Measurements from ENCODE around the gene CPOX. TPM values are rescaled to one million over a fixed set of nuclear protein-coding genes. Genes with fewer than 3 reads are reported as not detected.

CPOX gene
- total and polyA plus RNA-seq, 10 of the 15 experiments (the other 5 are each of a cell fraction or from before 2014, with no cell fraction given): 40.7 to 72.6 (median 64.5) TPM

GRCh38 chr3:98564282-98565005, 29.0 kb downstream of the CPOX start (continued):
- TF ChIP-seq IRF4 (IDR thresholded peaks at IDR 0.05; ENCODE audit: low read depth, low read length) (no peak), WRNIP1 (IDR thresholded peaks at IDR 0.05; ENCODE audit: borderline replicate concordance, low read depth, low read length) (no peak)

DNA sequence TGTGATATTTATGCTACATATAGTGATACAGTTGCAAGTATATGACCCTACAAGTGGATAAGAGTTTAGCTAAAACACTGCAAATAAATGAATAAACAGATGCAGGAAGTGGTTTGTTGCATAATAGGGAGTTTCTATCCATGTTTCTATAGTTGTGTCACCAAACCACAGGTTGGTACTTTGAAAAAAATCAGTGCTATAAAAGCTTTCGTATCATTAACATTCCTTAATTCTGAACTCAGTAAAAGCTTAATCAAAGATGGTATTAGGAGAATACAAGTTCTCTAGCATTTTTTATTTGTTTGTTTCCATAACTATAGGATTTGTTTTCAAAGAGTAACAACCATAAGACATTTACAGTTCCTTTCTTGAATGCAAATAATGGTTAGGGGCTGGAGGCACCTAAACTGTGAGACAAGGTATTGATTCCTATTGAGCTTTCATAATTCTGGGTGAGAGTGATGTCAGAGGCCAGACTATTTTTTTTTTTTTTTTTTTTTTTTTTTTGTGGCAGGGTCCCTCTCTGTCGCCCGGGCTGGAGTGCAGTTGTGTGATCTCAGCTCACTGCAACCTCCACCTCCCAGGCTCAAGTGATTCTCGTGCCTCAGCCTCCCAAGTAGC, 29.6 kb downstream of the CPOX start:
- in situ Hi-C loops (cut with MboI) (loop anchor here (5.0 kb wide), 1 partner anchor 36 kb away; no protein-coding TSS in a partner anchor), intact Hi-C loops (cut with micrococcal nuclease; ENCODE audit: unreplicated experiment) (loop anchor here (1.0 to 2.0 kb wide), 4 partner anchors 7 to 203 kb away; no protein-coding TSS in a partner anchor)
- Histone ChIP-seq H3K9me3 (replicated peaks; ENCODE audit: control insufficient read depth, insufficient read depth, low read length) (no peaks in the 10 kb centered on the region; the same call in 2 of the 3 replicates), H3K4me2 (ENCODE audit: control insufficient read depth, insufficient read depth) (peak overlapping the region; percentile 99), H3K9ac (ENCODE audit: control insufficient read depth, insufficient read depth, low read length) (peak overlapping the region; percentile 99), H4K20me1 (ENCODE audit: control insufficient read depth, insufficient read depth) (no peaks in the 10 kb centered on the region), H2AFZ (ENCODE audit: control insufficient read depth, low read depth, low read length) (no peak overlapping the region), H3K4me3 (peak overlapping the region; percentile 57), H3K79me2 (ENCODE audit: control insufficient read depth, insufficient read depth, low read length) (peaks cover 88% of the 10 kb centered on the region), H3K4me1 (ENCODE audit: control insufficient read depth, insufficient read depth, low read length) (peaks cover 46% of the 10 kb centered on the region), H3K27me3 (replicated peaks in 1 of 2; ENCODE audit: control insufficient read depth in 2 of 2, insufficient read depth in 2 of 2, low read length in 1 of 2) (no peaks in the 10 kb centered on the region), H3K36me3 (ENCODE audit: control insufficient read depth in 2 of 2, insufficient read depth in 2 of 2, low read length in 1 of 2) (no peaks in the 10 kb centered on the region), H3K27ac (ENCODE audit: control insufficient read depth, insufficient read depth) (peak overlapping the region; percentile 100)
- ChIA-PET SMC1A (ENCODE audit: uncharacterized antibody, unreplicated experiment) (interaction anchor here (0.6 to 23.6 kb wide), 13 partner anchors 10 to 338 kb away, joined by 3 to 603 read pairs (median 8); partner anchors contain the start of genes CLDND1, CPOX and GPR15), RAD21 (ENCODE audit: unreplicated experiment) (interaction anchor here (0.6 to 20.2 kb wide), 15 partner anchors 8 to 118 kb away, joined by 3 to 511 read pairs (median 5); partner anchors contain the start of genes CLDND1 and GPR15), CTCF (interaction anchor here (0.6 to 3.2 kb wide), 13 partner anchors 9 to 220 kb away, joined by 3 to 24 read pairs (median 4); partner anchors contain the start of genes CLDND1, CPOX and GPR15), POLR2A (interaction anchor here (0.6 to 23.2 kb wide), 11 partner anchors 9 to 41 kb away, joined by 3 to 350 read pairs (median 9); partner anchors contain the start of genes CLDND1 and GPR15)
- ATAC-seq (peak; percentile 40), FAIRE-seq (no peak), DNase-seq (ENCODE audit: low read depth, low spot score) (no peak)
- 0% methylated on average over 4 of the region's 4 CpGs for WGBS (ENCODE audit: insufficient coverage, insufficient replicate concordance, low lambda C conversion rate, missing lambda C conversion rate)
- no TSS peak for BruUV-seq (replicated peaks)
- TF ChIP-seq ETV6 (conservative IDR thresholded peaks at IDR 0.05 in 1 of 2, IDR thresholded peaks at IDR 0.05 in 1 of 2; ENCODE audit: borderline replicate concordance in 1 of 2, low read depth in 1 of 2) (peak in 1 of 2 experiments; percentile 77; a peak in 1 of 4 replicates), CEBPB (IDR thresholded peaks at IDR 0.05; ENCODE audit: borderline replicate concordance in 1 of 2, low read depth in 2 of 2, low read length in 2 of 2) (peak; percentile 90 to 92), ZNF24 (IDR thresholded peaks at IDR 0.05) (0 out of 2 replicates have a peak, but pooled peaks have one; percentile 63), MYB (IDR thresholded peaks at IDR 0.05; ENCODE audit: borderline replicate concordance, low read depth, low read length) (0 out of 2 replicates have a peak, but pooled peaks have one; percentile 17), CHD4 (IDR thresholded peaks at IDR 0.05) (no peak), EED (IDR thresholded peaks at IDR 0.05; ENCODE audit: low read depth) (0 out of 2 replicates have a peak, but pooled peaks have one; percentile 29), E4F1 (IDR thresholded peaks at IDR 0.05; ENCODE audit: borderline replicate concordance, partially characterized antibody) (no peak), IKZF1 (conservative IDR thresholded peaks at IDR 0.05) (peak; percentile 74), WRNIP1 (IDR thresholded peaks at IDR 0.05; ENCODE audit: borderline replicate concordance, low read depth, low read length) (no peak), IKZF2 (IDR thresholded peaks at IDR 0.05) (peak; percentile 91 to 94), MXI1 (IDR thresholded peaks at IDR 0.05; ENCODE audit: low read depth, low read length) (0 out of 2 replicates have a peak, but pooled peaks have one; percentile 41), SPI1 (IDR thresholded peaks at IDR 0.05; ENCODE audit: borderline replicate concordance, insufficient read depth, low read depth, low read length) (peak; percentile 66), ATF7 (IDR thresholded peaks at IDR 0.05; ENCODE audit: low read depth) (peak; percentile 93), FOXM1 (IDR thresholded peaks at IDR 0.05; ENCODE audit: low read depth, low read length) (peak; percentile 92)

All from GM12878 (cell line).